OCI-LY3 (cell line): ENCODE data around the gene PDE4D.

Experiments
- H2AFZ ChIP-seq: fragments of 200-600, 300-600 bp; shearing (Covaris generic); 2 replicates; pipeline ENCODE4 v1.6.0; 2014; ENCODE audit warnings: antibody characterized with exemption, low read depth, low read length
- H3K27ac ChIP-seq: fragments of 200-600, 300-600 bp; sonication (generic); 2 replicates; pipeline ENCODE4 v1.5.1; 2014; ENCODE audit warnings: mild to moderate bottlenecking, low read length, moderate library complexity, mixed read lengths
- H3K27me3 ChIP-seq: fragments of 200-600, 300-600 bp; sonication (generic); 2 replicates; pipeline ENCODE4 v1.6.1; 2014; ENCODE audit warnings: low read depth, low read length, mixed read lengths
- H3K36me3 ChIP-seq: fragments of 200-600, 300-600 bp; sonication (generic); replicated peaks from 2 replicates; pipeline ENCODE3; 2014; ENCODE audit warnings: low read depth, low read length, mixed read lengths
- H3K4me1 ChIP-seq: fragments of 300-600, 200-600 bp; sonication (generic); 2 replicates; pipeline ENCODE4 v1.6.1; 2014; ENCODE audit warnings: low read length, mixed read lengths
- H3K4me2 ChIP-seq: fragments of 200-600, 300-600 bp; sonication (generic); 2 replicates; pipeline ENCODE4 v1.6.1; 2014; ENCODE audit warnings: low read length, mixed read lengths
- H3K4me3 ChIP-seq: fragments of 300-600, 200-600 bp; sonication (generic); 2 replicates; pipeline ENCODE4 v1.5.1; 2014; ENCODE audit warnings: antibody characterized with exemption, mild to moderate bottlenecking, low read length, moderate library complexity
- H3K79me2 ChIP-seq: fragments of 300-600, 200-600 bp; shearing (Covaris generic); 2 replicates; pipeline ENCODE4 v1.6.1; 2014; ENCODE audit warnings: mild to moderate bottlenecking, low read length, mixed read lengths
- H3K9ac ChIP-seq: fragments of 300-600, 200-600 bp; shearing (Covaris generic); 2 replicates; pipeline ENCODE4 v1.6.0; 2014; ENCODE audit warnings: mild to moderate bottlenecking, low read length, moderate library complexity
- H3K9me3 ChIP-seq: fragments of 200-600, 300-600 bp; shearing (Covaris generic); 2 replicates; pipeline ENCODE4 v1.6.1; 2014; ENCODE audit warnings: low read length, mixed read lengths; ENCODE audit not compliant: insufficient read depth
- H4K20me1 ChIP-seq: fragments of 200-600, 300-600 bp; sonication (generic); 2 replicates; pipeline ENCODE4 v1.6.1; 2016; ENCODE audit warnings: low read length, mixed read lengths; ENCODE audit not compliant: insufficient read depth
- EZH2phosphoT487 ChIP-seq: fragments of 200-600 bp; shearing (Covaris generic); IDR thresholded peaks from 2 replicates; pipeline ENCODE4 v1.6.1; 2018; ENCODE audit warnings: antibody characterized with exemption, mixed run types, low read depth
- TF ChIP-seq, protein P1 (sequence below): fragments of 200-600, 300-600 bp; sonication (generic); IDR thresholded peaks from 2 replicates; pipeline ENCODE4 v1.5.1; 2014; ENCODE audit warnings: antibody characterized with exemption, low read length, low read depth

The PDE4D gene

DNA sequence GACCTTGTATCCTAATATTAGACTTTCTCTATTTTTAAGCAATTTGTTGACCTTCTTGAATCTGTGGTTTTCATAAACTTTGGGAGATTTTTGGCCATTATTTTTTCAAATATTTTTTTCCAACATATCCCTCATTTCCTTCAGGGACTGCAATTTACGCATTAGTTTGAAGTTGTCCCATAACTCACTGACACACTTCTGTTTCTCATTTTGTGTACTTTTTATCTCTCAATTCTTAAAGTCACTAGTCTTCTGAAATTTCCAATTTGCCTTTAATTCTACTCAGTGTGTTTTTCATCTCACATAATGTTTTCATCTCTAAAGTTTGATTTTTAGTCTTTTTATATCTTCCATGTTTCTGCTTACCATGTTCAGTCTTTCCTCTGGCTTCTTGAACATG lies 953.9 kb downstream of the PDE4D start:
- TF ChIP-seq, protein P1, sequence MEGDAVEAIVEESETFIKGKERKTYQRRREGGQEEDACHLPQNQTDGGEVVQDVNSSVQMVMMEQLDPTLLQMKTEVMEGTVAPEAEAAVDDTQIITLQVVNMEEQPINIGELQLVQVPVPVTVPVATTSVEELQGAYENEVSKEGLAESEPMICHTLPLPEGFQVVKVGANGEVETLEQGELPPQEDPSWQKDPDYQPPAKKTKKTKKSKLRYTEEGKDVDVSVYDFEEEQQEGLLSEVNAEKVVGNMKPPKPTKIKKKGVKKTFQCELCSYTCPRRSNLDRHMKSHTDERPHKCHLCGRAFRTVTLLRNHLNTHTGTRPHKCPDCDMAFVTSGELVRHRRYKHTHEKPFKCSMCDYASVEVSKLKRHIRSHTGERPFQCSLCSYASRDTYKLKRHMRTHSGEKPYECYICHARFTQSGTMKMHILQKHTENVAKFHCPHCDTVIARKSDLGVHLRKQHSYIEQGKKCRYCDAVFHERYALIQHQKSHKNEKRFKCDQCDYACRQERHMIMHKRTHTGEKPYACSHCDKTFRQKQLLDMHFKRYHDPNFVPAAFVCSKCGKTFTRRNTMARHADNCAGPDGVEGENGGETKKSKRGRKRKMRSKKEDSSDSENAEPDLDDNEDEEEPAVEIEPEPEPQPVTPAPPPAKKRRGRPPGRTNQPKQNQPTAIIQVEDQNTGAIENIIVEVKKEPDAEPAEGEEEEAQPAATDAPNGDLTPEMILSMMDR: no peak
- no peak for TF ChIP-seq EZH2phosphoT487
- Histone ChIP-seq H3K27ac (no peak overlapping the region), H3K36me3 (no peaks in the 10 kb centered on the region), H3K27me3 (no peaks in the 10 kb centered on the region), H4K20me1 (no peaks in the 10 kb centered on the region), H2AFZ (no peak overlapping the region), H3K79me2 (no peaks in the 10 kb centered on the region), H3K4me2 (no peak overlapping the region), H3K4me1 (peaks cover 13% of the 10 kb centered on the region), H3K9me3 (no peaks in the 10 kb centered on the region), H3K4me3 (no peak overlapping the region), H3K9ac (no peak overlapping the region)

DNA sequence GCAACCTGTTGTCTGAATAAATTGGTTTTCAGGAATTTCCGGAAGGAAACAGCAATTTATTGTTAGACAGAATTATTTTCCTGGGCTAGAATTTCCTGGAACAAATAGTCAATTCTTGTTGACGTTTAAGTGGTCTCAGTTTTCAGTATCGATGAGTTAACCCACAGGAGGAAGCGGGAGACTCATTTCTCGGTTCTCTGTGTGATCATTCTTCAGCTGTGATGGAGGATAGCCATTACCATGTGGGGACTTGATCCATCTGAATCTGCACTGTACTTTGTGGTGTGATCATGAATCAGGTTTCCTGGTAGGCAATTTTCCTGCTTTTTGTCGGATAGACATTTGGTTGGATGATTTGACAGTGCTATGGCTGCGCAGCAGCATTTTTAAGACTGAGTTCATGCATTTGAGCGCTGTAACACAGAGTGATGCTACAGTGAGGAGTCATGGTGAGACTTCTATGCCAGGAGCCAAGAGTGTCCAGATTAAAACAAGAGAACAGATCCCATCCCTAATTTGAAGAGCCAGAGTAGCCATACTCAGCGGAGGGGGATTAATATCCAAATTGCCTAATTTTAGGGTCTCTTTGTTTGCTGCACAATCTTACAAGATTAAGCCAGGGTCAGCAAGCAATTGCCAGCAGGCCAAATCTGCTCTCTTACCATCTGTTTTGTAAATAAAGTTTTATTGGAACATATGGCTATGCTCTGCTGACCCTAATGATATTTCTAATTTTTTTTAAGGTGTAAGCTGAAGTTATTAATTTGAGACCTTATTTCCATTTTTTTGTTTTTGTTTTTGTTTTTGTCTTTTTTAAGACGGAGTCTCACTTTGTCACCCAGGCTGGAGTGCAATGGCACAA lies 954.7 kb downstream of the PDE4D start:
- Histone ChIP-seq H3K4me2 (peak overlapping the region; percentile 27), H3K27ac (no peak overlapping the region), H4K20me1 (no peaks in the 10 kb centered on the region), H3K79me2 (no peaks in the 10 kb centered on the region), H2AFZ (no peak overlapping the region), H3K9ac (no peak overlapping the region), H3K27me3 (no peaks in the 10 kb centered on the region), H3K4me1 (peaks cover 13% of the 10 kb centered on the region), H3K4me3 (no peak overlapping the region), H3K9me3 (no peaks in the 10 kb centered on the region), H3K36me3 (no peaks in the 10 kb centered on the region)
- TF ChIP-seq, protein P1: no peak
- TF ChIP-seq EZH2phosphoT487: no peak

- Histone ChIP-seq H3K27ac (no peak overlapping the region), H3K4me1 (peaks cover 13% of the 10 kb centered on the region), H3K27me3 (no peaks in the 10 kb centered on the region), H3K79me2 (no peaks in the 10 kb centered on the region), H3K4me2 (no peak overlapping the region), H3K36me3 (no peaks in the 10 kb centered on the region), H3K9me3 (no peaks in the 10 kb centered on the region), H3K9ac (no peak overlapping the region), H2AFZ (no peak overlapping the region), H3K4me3 (no peak overlapping the region), H4K20me1 (no peaks in the 10 kb centered on the region)
- TF ChIP-seq, protein P1: no peak
- TF ChIP-seq EZH2phosphoT487: no peak
Observed at GRCh38 chr5:58937031-58937681, 956.4 kb downstream of the PDE4D start.

DNA sequence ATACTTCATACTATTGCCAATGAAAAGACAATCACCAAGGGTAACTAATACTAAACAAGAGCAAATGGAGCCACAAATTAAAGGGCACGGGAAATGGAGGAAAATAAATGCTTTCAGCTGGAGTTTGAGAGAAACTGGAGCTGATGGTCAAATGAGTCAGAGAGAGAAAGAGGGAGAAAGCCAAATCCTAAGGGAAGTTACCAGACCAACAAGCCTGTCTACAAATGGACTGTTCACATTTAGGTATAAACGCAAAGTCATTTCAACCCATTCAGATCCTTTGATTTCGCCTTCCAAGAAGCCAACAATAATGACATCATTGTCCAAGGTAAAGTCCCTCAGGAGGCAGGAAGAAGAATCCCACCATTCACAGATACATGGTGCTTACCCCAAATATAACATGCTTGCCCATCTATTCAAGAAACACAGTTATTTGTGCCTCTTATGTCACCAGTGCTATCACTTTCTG lies 958.9 kb downstream of the PDE4D start:
- Histone ChIP-seq H3K79me2 (no peaks in the 10 kb centered on the region), H3K27ac (no peak overlapping the region), H3K4me1 (peaks cover 13% of the 10 kb centered on the region), H3K9me3 (no peaks in the 10 kb centered on the region), H2AFZ (no peak overlapping the region), H3K4me3 (no peak overlapping the region), H3K36me3 (no peaks in the 10 kb centered on the region), H3K9ac (no peak overlapping the region), H3K27me3 (no peaks in the 10 kb centered on the region), H4K20me1 (no peaks in the 10 kb centered on the region), H3K4me2 (no peak overlapping the region)
- TF ChIP-seq EZH2phosphoT487: no peak
- TF ChIP-seq, protein P1: no peak
